Gastroesophageal sphincter (tissue), 4 donors: Measurements from ENCODE around the gene TNP2. TPM values are rescaled to one million over a fixed set of nuclear protein-coding genes. Genes with fewer than 3 reads are reported as not detected.

Experiments
- ATAC-seq: fragments of 150-250 bp; one replicate; pipeline ENCODE4 v1.9.1; 2016; ENCODE audit warnings: mild to moderate bottlenecking, moderate library complexity
- H3K27ac ChIP-seq, 4 donors: fragments of 200-600 bp; sonication (generic) in 3 of 4; 1 replicate in 3 of 4; 2 replicates in 1 of 4; pipeline ENCODE4 v1.5.1; 2016 to 2019
- H3K27me3 ChIP-seq: fragments of 200-600 bp; sonication (generic); one replicate; pipeline ENCODE4 v1.5.1; 2019
- H3K36me3 ChIP-seq, 2 donors: fragments of 200-600 bp; sonication (generic); one replicate each; pipeline ENCODE4 v1.5.1; 2019; ENCODE audit warnings: control low read depth in 1 of 2
- H3K4me1 ChIP-seq, 3 donors: fragments of 200-600 bp; sonication (generic); 1 replicate in 2 of 3; 2 replicates in 1 of 3; pipeline ENCODE4 v1.5.1; 2016 to 2019; ENCODE audit warnings: control low read depth in 2 of 3
- H3K4me3 ChIP-seq, 2 donors: fragments of 200-600 bp; sonication (generic); one replicate each; pipeline ENCODE4 v1.5.1; 2019; ENCODE audit warnings: mild to moderate bottlenecking in 1 of 2, moderate library complexity in 1 of 2
- H3K9me3 ChIP-seq, 3 donors: fragments of 200-600 bp; sonication (generic); one replicate each; pipeline ENCODE4 v1.5.1; 2017 to 2019; ENCODE audit warnings: control low read depth in 2 of 3
- CTCF ChIP-seq, 4 experiments: fragments of 200-600 bp in 2 of 4; fragments of 450-650 bp in 2 of 4; sonication (generic) in 1 of 4; IDR thresholded peaks; one replicate each; pipeline ENCODE4 v1.5.1; 2017 to 2019; ENCODE audit warnings: antibody characterized with exemption in 4 of 4, mild to moderate bottlenecking in 2 of 4, moderate library complexity in 2 of 4
- EP300 ChIP-seq: sonication (generic); formaldehyde crosslinking; IDR thresholded peaks from one replicate; pipeline ENCODE4 v1.6.1; 2017; ENCODE audit warnings: antibody characterized with exemption, mild to moderate bottlenecking
- POLR2A ChIP-seq, 2 donors: fragments of 450-650 bp; IDR thresholded peaks; one replicate each; pipeline ENCODE4 v1.6.1; 2017; ENCODE audit warnings: antibody characterized with exemption in 2 of 2, mild to moderate bottlenecking in 2 of 2, moderate library complexity in 1 of 2
- POLR2AphosphoS5 ChIP-seq: sonication (generic); formaldehyde crosslinking; IDR thresholded peaks from one replicate; pipeline ENCODE4 v1.6.1; 2017; ENCODE audit warnings: antibody characterized with exemption
- WGBS, 2 donors: methylation state at CpG; one replicate each; pipeline ENCODE4 v1.1.5; 2018; ENCODE audit warnings: low coverage in 1 of 2; 5-methylcytosine and 5-hydroxymethylcytosine counted together
- total RNA-seq, 4 donors: library from RNA; depleted of rRNA; stranded (reverse); fragments of >200 nt; gene quantifications; one replicate each; pipeline ENCODE4 v1.1.0, GENCODE V29; 2016

The TNP2 gene
- total RNA-seq, 4 donors from 2014 or later, result not detected

DNA sequence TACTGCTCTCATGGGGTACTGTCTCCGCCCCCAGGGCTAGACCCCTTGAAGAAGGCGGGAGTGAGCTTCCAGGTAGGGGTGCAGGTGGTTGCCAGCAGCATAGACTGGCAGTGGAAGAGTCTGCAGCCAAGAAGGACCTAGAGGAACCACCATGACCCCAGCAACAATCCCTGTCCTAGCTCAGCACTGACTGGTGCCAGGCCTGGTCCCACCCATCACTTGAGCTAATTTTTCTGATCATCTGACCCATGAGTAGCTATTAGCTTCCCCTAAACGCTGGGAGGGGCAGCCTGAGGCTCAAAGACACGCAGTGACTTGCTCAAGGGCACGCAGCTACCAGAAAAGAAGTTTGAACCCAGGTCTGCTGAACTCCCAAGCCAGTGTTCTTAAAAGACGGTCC lies 3.4 kb upstream of the TNP2 start:
- no peak for ATAC-seq
- Histone ChIP-seq H3K27me3 (no peaks in the 10 kb centered on the region), H3K9me3 (peaks cover 0 to under 1% (median 0%) of the 10 kb centered on the region in 3 donors), H3K4me3 (no peak overlapping the region), H3K4me1 (no peaks in the 10 kb centered on the region), H3K27ac (no peak overlapping the region), H3K36me3 (no peaks in the 10 kb centered on the region)
- 90% methylated on average over 2 of the region's 6 CpGs; no CpG with 5 or more reads in 1 of the 2 donors for WGBS, 2 donors
- no peak for TF ChIP-seq POLR2A (IDR thresholded peaks at IDR 0.05)

DNA sequence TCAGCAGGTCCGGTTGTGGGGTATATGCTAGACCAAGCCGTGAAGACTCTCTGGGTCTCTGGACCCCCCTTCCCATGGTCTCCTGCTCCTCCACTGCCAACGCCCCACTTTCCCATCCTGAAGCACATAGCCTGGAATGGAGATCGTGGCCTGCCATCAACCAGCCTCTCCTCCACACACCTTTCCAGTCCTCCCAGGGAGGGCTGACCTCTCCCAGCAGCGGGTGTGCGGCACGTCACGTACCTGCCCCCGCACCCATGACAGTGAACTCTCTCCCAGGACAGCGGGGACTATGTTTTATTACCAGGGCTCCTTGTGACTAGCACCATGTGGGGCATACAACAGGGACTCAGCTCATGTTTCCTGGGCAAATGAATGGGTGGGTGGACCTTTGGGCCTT lies 2.5 kb upstream of the TNP2 start:
- no peak overlapping the region for H3K4me3 ChIP-seq
- H3K36me3 ChIP-seq, result no peaks in the 10 kb centered on the region
- no peaks in the 10 kb centered on the region for H3K9me3 ChIP-seq
- no peak for ATAC-seq
- TF ChIP-seq EP300, result no peak
- TF ChIP-seq POLR2A (IDR thresholded peaks at IDR 0.05), result no peak
- no peak for TF ChIP-seq CTCF (IDR thresholded peaks at IDR 0.05)
- TF ChIP-seq POLR2AphosphoS5, result no peak
- H3K4me1 ChIP-seq, result no peaks in the 10 kb centered on the region
- 96% methylated on average over 5 of the region's 10 CpGs; no CpG with 5 or more reads in 1 of the 2 donors for WGBS, 2 donors
- H3K27me3 ChIP-seq, result no peaks in the 10 kb centered on the region
- no peak overlapping the region for H3K27ac ChIP-seq

DNA sequence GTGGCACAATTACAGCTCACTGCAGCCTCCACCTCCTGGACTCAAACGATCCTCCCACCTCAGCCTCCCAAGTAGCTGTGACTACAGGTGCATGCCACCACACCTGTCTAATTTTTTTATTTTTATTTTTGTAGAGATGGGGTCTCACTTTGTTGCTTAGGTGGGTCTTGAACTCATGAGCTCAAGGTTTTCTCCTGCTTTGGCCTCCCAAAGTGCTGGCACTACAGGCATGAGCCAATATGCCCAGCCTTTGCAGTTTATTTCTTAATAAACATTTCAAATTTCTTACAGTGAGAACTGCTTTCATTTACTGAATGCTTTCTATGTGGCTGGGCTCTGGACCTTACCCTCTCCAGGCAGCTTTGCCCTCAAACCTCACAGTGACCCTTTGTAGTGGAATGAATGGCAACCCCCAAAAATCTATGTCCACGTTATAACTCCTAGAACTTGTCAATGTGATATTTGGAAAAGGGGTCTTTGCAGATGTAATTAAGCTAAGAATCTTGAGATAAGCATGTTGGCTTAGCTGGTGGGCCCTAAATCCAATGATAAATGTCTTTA lies 1.6 kb upstream of the TNP2 start:
- no peak overlapping the region for H3K27ac ChIP-seq
- no peak for ATAC-seq
- no peak overlapping the region for H3K4me3 ChIP-seq
- 77 to 100% methylated on average over 2 of the region's 2 CpGs for WGBS, 2 donors
- H3K27me3 ChIP-seq, result no peaks in the 10 kb centered on the region
- H3K4me1 ChIP-seq, result no peaks in the 10 kb centered on the region
- H3K9me3 ChIP-seq, result no peaks in the 10 kb centered on the region
- no peak for TF ChIP-seq POLR2AphosphoS5
- no peak for TF ChIP-seq CTCF (IDR thresholded peaks at IDR 0.05)
- no peak for TF ChIP-seq POLR2A (IDR thresholded peaks at IDR 0.05)
- TF ChIP-seq EP300, result no peak
- no peaks in the 10 kb centered on the region for H3K36me3 ChIP-seq

DNA sequence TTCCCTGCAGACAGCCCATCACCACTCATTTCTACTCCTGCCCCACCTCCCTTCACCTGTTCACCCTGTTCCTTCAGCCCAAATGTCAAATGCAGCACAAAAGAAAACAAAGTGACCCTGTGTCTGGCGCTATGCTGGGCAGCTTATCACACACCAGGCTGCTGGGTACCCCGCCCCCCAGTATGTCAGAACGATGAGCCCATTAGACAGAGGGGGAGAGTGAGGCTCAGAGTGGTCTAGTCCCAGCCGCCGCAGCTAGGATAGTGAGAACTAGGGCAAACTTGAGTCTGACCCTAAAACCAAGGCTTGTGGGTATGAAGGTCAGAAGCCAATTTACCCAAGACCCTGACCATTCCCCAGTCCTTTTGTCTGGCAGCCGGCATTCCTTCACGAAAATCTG lies 4.0 kb downstream of the TNP2 start:
- H3K4me1 ChIP-seq, result no peaks in the 10 kb centered on the region
- no peak for ATAC-seq
- no peak overlapping the region for H3K27ac ChIP-seq
- no peak for TF ChIP-seq CTCF (IDR thresholded peaks at IDR 0.05)
- TF ChIP-seq POLR2AphosphoS5, result no peak
- no peak for TF ChIP-seq EP300
- TF ChIP-seq POLR2A (IDR thresholded peaks at IDR 0.05), result no peak
- H3K27me3 ChIP-seq, result no peaks in the 10 kb centered on the region
- no peak overlapping the region for H3K4me3 ChIP-seq
- 96 to 100% methylated on average over 3 of the region's 7 CpGs for WGBS, 2 donors
- H3K9me3 ChIP-seq, result no peaks in the 10 kb centered on the region
- no peaks in the 10 kb centered on the region for H3K36me3 ChIP-seq

DNA sequence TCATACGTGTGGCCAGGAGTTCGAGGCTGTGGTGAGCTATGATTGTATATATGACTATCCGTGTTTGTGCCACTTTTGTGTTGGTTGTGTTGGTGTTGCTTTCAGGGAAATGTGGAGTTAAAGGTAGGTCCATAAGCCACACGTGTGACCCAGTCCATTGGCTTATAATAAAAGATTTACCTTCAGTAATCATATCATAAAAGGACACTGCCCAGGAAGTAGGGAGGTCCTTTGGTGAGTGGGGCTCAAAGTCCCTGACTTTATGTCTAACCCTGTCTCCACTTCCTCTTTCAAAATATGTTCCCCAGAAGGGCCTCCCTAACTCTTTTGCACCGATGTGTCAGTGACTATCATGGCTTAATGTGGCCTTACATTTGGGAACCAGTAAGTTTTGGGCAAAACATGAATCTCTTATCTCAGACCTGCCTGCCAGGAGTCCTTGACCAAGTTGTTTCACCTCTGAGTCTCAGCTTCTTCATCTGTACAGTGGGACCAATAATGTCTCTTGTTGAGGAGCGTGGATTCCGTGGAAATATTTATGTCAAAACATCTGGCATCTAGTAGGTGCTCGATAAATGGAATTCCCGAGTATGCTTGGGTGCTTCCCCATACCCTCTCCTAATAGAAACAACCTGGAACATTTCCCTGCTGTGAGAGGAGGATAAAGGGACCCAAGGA lies 4.8 kb downstream of the TNP2 start:
- H3K4me1 ChIP-seq, result peaks cover 0 to 3% (median 0%) of the 10 kb centered on the region in 3 donors
- TF ChIP-seq POLR2AphosphoS5 (no peak), POLR2A (IDR thresholded peaks at IDR 0.05) (no peak), CTCF (IDR thresholded peaks at IDR 0.05) (no peak), EP300 (no peak)
- no peak overlapping the region for H3K4me3 ChIP-seq
- H3K27me3 ChIP-seq, result no peaks in the 10 kb centered on the region
- no peaks in the 10 kb centered on the region for H3K36me3 ChIP-seq
- H3K9me3 ChIP-seq, result no peaks in the 10 kb centered on the region
- ATAC-seq, result no peak
- H3K27ac ChIP-seq, result no peak overlapping the region
- 71 to 80% methylated on average over 7 of the region's 9 CpGs for WGBS, 2 donors
